ENCODE data around the gene IPO11.
"Not testable (repeated sequence)": the region's sequence is repeated elsewhere in the genome, so short reads cannot be mapped to it uniquely, and the experiment has no call there.

The IPO11 gene

DNA sequence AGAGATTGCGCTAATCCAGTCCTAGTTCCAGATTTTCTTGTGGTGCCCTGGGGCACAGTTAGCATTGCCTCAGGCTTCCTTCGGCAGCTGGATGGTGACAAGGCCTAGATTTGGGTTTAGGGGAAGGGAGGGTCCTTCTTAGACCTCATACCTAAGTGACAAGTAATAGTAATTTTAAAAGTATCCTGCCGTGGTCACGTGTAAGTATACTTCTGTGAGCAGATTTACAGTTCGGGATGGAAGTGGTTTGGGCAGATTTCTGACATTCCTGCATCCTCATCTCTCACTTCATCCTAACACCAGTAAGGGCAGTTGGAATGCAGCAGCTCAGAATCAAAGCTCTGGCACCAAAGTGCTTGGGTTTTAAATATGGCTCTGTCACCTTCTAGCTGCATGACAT lies 237.6 kb downstream of the IPO11 start:
- DNase-seq (ENCODE audit: insufficient read length, low spot score) (no peak), FAIRE-seq (no peak)
- TF ChIP-seq POLR2A (IDR thresholded peaks at IDR 0.05; ENCODE audit: low read depth, low read length) (no peak), POLR2AphosphoS5 (IDR thresholded peaks at IDR 0.05; ENCODE audit: low read depth, low read length) (no peak)

DNA sequence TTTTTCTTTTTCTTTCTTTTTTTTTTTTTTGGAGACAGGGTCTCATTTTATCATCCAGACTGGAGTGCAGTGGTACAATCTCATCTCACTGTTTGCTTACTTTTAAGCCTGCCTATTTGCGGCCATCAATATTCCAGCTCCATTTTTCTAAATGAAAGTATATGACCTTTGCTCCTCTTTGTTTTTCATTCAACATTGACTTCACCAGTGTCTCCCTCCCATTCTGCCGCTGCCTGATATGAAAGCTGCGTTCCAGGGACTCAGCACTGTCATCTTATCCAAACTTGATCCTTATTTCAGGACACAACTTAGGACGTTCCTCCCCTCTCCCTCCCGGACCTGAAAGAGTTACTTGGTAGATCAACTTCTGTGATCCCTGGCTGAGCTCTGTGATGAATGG lies 239.7 kb downstream of the IPO11 start:
- DNase-seq (ENCODE audit: insufficient read length, low spot score) (no peak), FAIRE-seq (no peak)
- no peak for TF ChIP-seq POLR2AphosphoS5 (IDR thresholded peaks at IDR 0.05; ENCODE audit: low read depth, low read length)
- TF ChIP-seq SPI1 (IDR thresholded peaks at IDR 0.05; ENCODE audit: low read depth, low read length), result no peak
- no peak for TF ChIP-seq TAF1 (IDR thresholded peaks at IDR 0.05; ENCODE audit: low read depth, low read length)
- no peak for TF ChIP-seq POLR2A (IDR thresholded peaks at IDR 0.05; ENCODE audit: low read depth, low read length)
- no peak for TF ChIP-seq PAX5 (IDR thresholded peaks at IDR 0.05; ENCODE audit: insufficient read depth, low read length, severe bottlenecking)
- no peak for TF ChIP-seq POU2F2 (IDR thresholded peaks at IDR 0.05; ENCODE audit: low read depth, low read length)

DNA sequence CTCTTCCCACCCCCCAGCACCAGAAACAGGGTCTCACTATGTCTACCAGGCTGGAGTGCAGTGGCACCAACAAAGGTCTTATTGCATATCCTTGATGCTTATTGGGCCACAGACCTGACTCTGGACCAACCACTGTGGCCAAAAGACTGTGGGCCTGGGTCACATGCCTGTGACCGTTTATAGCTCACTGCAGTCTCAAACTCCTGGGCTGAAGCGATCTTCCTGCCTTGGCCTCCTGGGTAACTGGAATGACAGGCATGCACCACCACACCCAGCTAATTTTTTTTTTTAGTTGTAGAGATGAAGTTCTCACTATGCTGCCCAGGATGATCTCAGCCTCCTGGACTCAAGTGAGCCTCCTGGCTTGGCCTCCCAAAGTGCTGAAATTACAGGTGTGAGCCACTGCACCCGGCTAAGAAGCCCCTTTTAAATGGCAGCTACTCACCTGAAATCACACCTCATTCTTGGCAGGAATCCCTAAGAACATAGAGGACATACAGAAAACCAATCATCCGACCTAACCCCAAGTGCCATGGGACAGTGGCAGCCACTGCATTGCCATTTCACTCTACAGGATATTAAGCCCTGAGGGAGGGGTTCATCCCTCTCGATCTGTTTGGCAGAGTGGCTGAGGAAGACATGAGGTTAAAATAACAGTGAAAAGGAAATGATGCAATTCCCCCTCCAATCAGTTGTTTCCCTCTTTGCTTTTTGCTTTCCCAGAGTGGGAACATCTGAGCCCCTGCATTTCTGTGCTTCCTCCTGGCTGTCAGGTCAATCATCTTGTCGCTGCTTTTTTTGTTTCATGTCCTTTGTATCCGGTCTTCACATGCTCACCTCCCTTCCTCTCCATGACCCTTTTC lies 240.7 kb downstream of the IPO11 start:
- DNase-seq (ENCODE audit: insufficient read length, low spot score) (no peak), FAIRE-seq (no peak)
- no peak for TF ChIP-seq SPI1 (IDR thresholded peaks at IDR 0.05; ENCODE audit: low read depth, low read length)
- no peak for TF ChIP-seq POLR2AphosphoS5 (IDR thresholded peaks at IDR 0.05; ENCODE audit: low read depth, low read length)
- TF ChIP-seq POLR2A (IDR thresholded peaks at IDR 0.05; ENCODE audit: low read depth, low read length), result no peak
- no peak for TF ChIP-seq TAF1 (IDR thresholded peaks at IDR 0.05; ENCODE audit: low read depth, low read length)
- no peak for TF ChIP-seq POU2F2 (IDR thresholded peaks at IDR 0.05; ENCODE audit: low read depth, low read length)
- TF ChIP-seq PAX5 (IDR thresholded peaks at IDR 0.05; ENCODE audit: insufficient read depth, low read length, severe bottlenecking), result no peak

DNA sequence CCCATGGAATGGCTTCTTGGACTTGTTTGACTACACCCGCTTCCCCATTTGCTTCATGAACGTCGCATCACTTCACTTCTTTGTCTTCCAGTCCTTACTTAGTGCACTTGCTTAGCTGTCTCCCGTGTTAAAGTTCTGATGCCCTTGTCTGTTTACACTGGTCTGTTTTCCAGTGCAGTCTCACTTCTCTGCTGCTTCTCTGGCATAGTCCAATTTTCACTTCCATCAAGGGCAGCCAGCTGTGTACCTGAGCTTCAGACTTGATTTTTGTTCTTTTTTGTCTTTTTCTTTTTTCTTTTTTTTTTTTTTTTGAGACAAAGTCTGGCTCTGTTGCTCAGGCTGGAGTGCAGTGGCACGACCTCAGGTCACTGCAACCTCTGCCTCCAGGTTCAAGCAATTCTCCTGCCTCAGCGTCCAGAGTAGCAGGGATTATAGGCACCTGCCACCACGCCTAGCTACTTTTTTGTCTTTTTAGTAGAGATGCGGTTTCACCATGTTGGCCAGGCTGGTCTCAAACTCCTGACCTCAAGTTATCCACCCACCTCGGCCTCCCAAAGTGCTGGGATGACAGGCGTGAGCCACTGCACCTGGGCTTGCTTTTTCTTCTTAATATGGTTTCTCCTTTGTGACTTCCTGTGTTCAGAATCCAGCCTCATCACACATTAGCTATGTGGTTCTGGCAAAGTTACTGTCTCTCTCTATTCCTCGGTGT lies 241.5 kb downstream of the IPO11 start:
- TF ChIP-seq POLR2A (IDR thresholded peaks at IDR 0.05; ENCODE audit: low read depth, low read length) (no peak), PAX5 (IDR thresholded peaks at IDR 0.05; ENCODE audit: insufficient read depth, low read length, severe bottlenecking) (no peak), SPI1 (IDR thresholded peaks at IDR 0.05; ENCODE audit: low read depth, low read length) (no peak), POLR2AphosphoS5 (IDR thresholded peaks at IDR 0.05; ENCODE audit: low read depth, low read length) (no peak), POU2F2 (IDR thresholded peaks at IDR 0.05; ENCODE audit: low read depth, low read length) (no peak), TAF1 (IDR thresholded peaks at IDR 0.05; ENCODE audit: low read depth, low read length) (no peak)
- FAIRE-seq, result no peak
- DNase-seq (ENCODE audit: insufficient read length, low spot score), result no peak

DNA sequence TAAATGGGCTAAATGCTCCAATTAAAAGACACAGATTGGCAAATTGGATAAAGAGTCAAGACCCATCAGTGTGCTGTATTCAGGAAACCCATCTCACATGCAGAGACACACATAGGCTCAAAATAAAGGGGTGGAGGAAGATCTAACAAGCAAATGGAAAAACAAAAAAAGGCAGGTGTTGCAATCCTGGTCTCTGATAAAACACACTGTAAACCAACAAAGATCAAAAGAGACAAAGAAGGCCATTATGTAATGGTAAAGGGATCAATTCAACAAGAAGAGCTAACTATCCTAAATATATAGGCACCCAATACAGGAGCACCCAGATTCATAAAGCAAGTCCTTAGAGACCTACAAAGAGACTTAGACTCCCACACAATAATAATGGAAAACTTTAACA lies 245.2 kb downstream of the IPO11 start:
- DNase-seq (ENCODE audit: insufficient read length, low spot score); FAIRE-seq: not testable (repeated sequence)

DNA sequence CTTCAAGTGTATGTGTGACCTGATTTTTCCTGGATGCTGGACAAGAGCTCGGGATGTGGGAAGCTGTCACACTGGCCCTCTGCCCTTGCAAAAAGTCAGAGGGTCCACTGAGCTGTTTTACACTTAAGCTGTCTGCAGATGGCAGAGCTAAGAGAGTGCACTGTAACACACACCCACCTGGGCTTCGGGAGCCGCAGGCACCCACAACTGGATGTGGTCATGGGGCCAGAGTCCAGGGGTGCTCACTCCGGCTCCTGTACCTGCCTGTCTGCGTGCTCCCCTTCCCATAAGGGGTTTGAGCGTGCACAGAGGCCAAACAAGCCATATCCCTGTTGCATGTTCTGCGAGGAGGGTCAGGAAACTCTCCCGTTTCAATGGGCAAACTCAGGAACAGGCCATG lies 248.6 kb downstream of the IPO11 start:
- no peak for DNase-seq (ENCODE audit: insufficient read length, low spot score)

DNA sequence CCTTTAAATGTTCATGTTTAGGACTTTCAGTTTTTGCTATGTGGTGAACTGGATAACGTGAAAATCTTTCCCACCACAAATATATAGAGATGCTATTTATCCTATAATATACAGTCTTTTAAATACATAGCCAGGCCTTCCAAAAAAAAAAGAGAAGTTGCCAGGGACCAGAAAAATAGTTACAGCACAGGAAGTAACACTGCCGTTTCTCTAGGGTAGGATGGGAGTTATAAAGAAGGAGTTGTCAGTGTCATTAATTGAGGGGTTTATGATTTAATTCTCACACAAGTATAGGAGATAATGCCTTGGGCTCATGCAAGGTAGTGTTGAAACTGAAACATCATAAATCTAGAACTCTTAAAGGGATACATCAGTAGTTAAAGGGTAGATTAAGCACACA lies 250.0 kb downstream of the IPO11 start:
- DNase-seq (ENCODE audit: insufficient read length, low spot score), result no peak
- no peak for FAIRE-seq
- no peak for TF ChIP-seq POLR2AphosphoS5 (IDR thresholded peaks at IDR 0.05; ENCODE audit: low read depth, low read length)
- TF ChIP-seq TAF1 (IDR thresholded peaks at IDR 0.05; ENCODE audit: low read depth, low read length), result no peak
- TF ChIP-seq PAX5 (IDR thresholded peaks at IDR 0.05; ENCODE audit: insufficient read depth, low read length, severe bottlenecking), result no peak
- TF ChIP-seq SPI1 (IDR thresholded peaks at IDR 0.05; ENCODE audit: low read depth, low read length), result no peak
- TF ChIP-seq POU2F2 (IDR thresholded peaks at IDR 0.05; ENCODE audit: low read depth, low read length), result no peak
- no peak for TF ChIP-seq POLR2A (IDR thresholded peaks at IDR 0.05; ENCODE audit: low read depth, low read length)

More for the DNA sequence above, 248.6 kb downstream of the IPO11 start:
- FAIRE-seq, result no peak
- no peak for TF ChIP-seq TAF1 (IDR thresholded peaks at IDR 0.05; ENCODE audit: low read depth, low read length)
- TF ChIP-seq SPI1 (IDR thresholded peaks at IDR 0.05; ENCODE audit: low read depth, low read length), result no peak
- TF ChIP-seq POLR2AphosphoS5 (IDR thresholded peaks at IDR 0.05; ENCODE audit: low read depth, low read length), result no peak
- no peak for TF ChIP-seq POU2F2 (IDR thresholded peaks at IDR 0.05; ENCODE audit: low read depth, low read length)
- no peak for TF ChIP-seq POLR2A (IDR thresholded peaks at IDR 0.05; ENCODE audit: low read depth, low read length)
- no peak for TF ChIP-seq PAX5 (IDR thresholded peaks at IDR 0.05; ENCODE audit: insufficient read depth, low read length, severe bottlenecking)

DNA sequence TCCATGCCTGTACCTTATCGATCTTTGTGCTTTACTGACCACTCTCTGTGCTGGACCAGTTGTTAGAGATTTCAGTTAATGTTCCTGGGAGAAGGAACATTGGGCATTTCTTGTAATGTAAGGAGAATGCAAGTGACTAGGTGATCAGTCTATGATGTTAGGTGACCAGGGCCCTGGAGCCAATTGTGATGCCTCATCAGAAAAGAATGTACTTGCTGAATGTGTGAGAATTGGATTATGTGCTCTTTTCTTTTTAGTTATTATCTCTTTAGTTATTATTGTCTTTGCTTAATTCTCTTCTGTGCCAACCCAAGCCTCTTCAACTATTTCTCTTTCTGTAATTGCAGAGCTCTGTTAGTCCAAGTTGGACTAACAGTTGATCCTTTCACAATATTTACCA lies 258.9 kb downstream of the IPO11 start:
- no peak for TF ChIP-seq PAX5 (IDR thresholded peaks at IDR 0.05; ENCODE audit: insufficient read depth, low read length, severe bottlenecking)
- no peak for TF ChIP-seq TAF1 (IDR thresholded peaks at IDR 0.05; ENCODE audit: low read depth, low read length)
- no peak for TF ChIP-seq POLR2A (IDR thresholded peaks at IDR 0.05; ENCODE audit: low read depth, low read length)
- no peak for TF ChIP-seq SPI1 (IDR thresholded peaks at IDR 0.05; ENCODE audit: low read depth, low read length)
- no peak for TF ChIP-seq POU2F2 (IDR thresholded peaks at IDR 0.05; ENCODE audit: low read depth, low read length)
- TF ChIP-seq POLR2AphosphoS5 (IDR thresholded peaks at IDR 0.05; ENCODE audit: low read depth, low read length), result no peak
- DNase-seq (ENCODE audit: insufficient read length, low spot score) (no peak), FAIRE-seq (no peak)

DNA sequence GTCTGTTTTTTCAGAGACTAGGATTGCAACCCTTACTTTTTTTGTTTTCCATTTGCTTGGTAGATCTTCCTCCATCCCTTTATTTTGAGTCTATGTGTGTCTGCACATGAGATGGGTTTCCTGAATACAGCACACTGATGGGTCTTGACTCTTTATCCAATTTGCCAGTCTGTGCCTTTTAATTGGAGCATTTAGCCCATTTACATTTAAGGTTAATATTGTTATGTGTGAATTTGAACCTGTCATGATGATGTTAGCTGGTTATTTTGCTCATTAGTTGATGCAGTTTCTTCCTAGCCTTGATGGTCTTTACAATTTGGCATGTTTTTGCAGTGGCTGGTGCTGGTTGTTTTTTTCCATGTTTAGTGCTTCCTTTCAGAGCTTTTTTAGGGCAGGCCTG lies 264.0 kb downstream of the IPO11 start:
- not testable (repeated sequence) for FAIRE-seq; DNase-seq (ENCODE audit: insufficient read length, low spot score)

Measured in GM12891 (cell line).